Stimulated activated CD4-positive, alpha-beta T cell treated with anti-CD3 and anti-CD28 coated beads, Interleukin-1b, Interleukin-23, amount 100 ng/mL, for 24 hours (primary cell): ENCODE results near the gene SMIM8.

Experiments
- DNase-seq, 4 experiments: peaks; one replicate each; pipeline ENCODE4 v3.0.0-alpha.2; 2020; ENCODE audit warnings: low read depth in 4 of 4, low spot score in 1 of 4

Gene SMIM8

DNA sequence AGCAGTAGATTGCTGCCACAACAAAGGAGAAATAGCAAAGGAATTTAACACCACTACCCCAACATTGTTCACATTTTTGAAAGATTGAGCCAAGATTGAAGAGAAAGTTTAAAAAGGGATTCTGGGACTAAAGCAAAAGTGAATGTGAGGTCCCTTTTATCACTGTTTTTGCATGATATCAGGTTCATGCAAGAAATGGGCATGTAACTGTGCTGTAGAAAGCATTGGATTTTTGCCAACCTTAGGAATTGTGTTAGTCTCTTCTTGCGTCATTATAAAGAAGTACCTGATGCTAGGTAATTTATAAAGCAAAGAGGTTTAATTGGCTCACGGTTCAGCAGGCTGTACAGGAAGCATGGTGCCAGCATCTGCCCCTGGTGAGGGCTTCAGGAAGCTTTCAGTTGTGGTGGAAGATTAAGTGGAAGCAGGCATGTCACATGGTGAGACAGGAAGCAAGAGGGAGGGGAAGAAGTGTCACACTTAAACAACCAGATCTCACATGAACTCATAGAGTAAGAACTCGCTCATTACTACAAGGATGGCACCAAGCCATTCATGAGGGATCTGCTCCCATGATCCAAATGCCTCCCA is 11.3 kb downstream of the SMIM8 start:
- no peak for DNase-seq

DNA sequence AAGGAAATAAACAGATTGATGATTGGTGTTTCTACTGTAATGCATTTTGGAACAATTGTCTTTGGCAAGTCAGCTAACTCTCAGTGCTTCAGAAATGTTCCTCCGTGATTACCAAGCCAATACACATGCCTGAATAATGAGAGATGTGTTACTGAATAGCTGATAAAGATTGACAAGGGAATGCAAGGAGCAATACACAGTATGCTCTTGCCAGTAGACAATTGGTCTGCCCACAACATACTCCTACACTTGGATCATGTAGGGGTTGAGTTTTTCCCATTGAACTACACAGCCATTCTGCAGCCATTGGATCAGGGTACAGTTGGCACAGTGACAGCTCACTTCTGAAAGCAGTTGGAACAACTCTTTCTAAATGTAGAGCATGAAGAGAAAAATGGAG is 12.3 kb downstream of the SMIM8 start:
- no peak for DNase-seq

DNA sequence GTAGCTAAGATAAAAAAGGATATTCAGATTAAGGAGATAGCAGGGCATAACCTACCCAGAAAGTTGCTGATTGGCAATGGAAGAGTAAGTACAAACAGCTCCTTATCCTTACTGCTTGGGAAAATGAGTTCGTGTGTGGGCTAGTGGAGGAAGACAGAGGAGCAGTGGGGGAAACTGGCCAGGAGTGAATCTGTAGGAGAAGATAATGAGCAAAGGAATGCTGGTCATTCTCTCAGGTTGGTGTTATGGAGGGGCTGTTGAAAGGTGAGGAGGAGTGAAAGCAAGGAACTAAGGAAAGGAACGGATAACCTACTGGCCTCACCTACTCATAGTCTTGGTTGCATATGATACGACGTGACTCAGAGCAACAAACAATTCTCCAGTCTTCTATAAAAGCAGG is 14.0 kb downstream of the SMIM8 start:
- no peak for DNase-seq

DNA sequence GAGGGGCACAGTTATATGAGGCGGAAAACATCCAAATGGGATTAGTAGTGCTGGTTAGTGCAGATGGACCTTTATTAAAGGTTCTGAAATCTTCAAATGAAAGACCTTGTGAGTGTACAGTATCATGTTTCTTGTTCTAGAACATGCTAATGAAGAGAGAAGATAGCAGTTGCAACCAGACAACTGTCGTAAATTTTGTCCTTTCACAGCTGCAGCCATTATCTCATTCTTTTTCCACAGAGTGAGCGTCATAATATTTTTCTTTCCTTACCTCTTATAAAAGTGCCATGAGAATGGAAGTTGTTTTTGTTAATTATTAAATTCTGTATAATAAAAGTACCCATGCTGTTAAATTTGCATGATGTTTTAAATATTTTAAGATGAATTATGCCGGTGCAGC is 17.8 kb downstream of the SMIM8 start:
- no peak for DNase-seq

GRCh38 chr6:87341158-87341557 is 18.8 kb downstream of the SMIM8 start:
- DNase-seq: no peak

DNA sequence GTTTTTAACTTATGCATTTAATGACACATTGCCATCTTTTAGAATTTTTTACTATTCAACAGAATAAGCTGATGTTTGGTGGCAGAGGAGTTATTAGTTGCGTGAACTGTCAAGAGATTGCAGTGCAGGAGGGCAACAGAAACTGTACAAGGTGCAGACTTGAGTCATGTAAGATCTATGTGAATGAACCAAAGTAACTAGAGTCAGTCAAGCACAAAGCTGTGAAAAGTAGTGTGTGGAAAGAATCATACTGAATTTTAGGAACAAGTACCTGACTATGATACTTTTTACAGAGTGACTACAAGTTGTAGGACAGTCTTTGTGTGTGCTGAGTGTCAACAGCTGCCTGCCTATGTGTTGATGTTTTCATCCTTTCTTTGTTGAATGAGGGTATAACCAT is 19.5 kb downstream of the SMIM8 start:
- no peak for DNase-seq

- no peak for DNase-seq
Observed at GRCh38 chr6:87342829-87343228, 20.4 kb downstream of the SMIM8 start.

GRCh38 chr6:87344731-87345130 is 22.3 kb downstream of the SMIM8 start, which contains the start of gene C6orf163:
C6orf163 (plus strand) TSS chr6:87344813; CDS start chr6:87345100, 287 bp downstream.
- DNase-seq: no peak

DNA sequence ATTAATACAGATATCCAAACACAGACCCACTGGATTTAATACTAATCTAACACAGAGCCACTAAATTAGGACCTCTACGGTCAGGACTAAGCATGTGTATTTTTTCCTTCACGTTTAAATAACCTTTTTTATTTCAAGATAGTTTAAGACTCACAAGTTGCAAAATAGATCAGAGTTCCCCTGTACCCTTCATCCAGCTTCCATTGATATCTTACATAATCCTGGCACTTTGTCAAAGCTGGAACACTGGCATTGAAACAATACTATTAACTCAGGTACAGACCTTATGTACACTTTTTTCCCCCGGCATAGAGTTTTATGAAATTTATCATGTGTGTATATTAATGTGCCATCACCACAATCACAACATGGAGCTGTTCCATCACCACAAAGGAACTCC is 24.3 kb downstream of the SMIM8 start:
- DNase-seq: no peak

GRCh38 chr6:87349896-87350295 is 27.5 kb downstream of the SMIM8 start:
- no peak for DNase-seq

DNA sequence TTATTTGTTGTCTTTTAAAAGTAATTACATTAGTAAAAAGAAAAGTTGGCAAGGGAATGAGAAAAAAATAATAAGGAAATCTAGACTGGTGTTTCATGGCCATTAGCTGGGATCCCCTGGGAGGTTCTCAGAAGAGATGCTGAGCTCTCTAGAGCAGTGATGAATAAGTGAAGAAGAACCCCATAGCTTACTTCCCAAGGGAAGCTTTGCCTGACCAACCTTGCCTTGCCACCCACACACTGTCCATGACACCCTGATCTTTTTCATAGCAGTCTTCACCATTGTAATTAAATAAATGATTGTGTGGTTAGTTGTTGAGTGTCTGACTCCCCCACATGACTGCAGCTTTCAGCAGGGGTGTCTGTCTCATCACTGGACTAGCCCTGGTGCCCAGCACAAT is 28.1 kb downstream of the SMIM8 start:
- no peak for DNase-seq

DNA sequence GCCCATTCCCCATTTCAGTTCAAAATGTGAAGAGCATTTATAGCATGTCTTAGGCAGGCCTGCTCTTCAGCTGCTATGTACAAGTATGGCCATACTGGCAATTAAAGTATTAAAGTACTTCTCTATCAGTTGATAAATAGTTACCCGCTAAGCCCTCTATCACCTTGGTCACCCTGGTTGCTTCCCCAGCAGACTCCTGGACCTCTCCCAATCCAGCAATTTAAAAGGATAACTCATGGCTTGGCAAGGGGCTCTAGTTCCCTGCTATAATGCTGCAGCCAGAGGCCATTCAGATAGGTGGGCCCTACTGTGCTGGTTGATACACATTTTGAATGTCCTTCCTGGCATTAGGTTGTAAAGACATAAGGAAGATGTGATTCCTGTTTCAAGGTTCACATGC is 29.2 kb downstream of the SMIM8 start:
- DNase-seq: no peak

GRCh38 chr6:87356181-87356580 is 33.8 kb downstream of the SMIM8 start:
- no peak for DNase-seq

- DNase-seq: no peak
Observed at GRCh38 chr6:87357479-87358196, 35.2 kb downstream of the SMIM8 start.

DNA sequence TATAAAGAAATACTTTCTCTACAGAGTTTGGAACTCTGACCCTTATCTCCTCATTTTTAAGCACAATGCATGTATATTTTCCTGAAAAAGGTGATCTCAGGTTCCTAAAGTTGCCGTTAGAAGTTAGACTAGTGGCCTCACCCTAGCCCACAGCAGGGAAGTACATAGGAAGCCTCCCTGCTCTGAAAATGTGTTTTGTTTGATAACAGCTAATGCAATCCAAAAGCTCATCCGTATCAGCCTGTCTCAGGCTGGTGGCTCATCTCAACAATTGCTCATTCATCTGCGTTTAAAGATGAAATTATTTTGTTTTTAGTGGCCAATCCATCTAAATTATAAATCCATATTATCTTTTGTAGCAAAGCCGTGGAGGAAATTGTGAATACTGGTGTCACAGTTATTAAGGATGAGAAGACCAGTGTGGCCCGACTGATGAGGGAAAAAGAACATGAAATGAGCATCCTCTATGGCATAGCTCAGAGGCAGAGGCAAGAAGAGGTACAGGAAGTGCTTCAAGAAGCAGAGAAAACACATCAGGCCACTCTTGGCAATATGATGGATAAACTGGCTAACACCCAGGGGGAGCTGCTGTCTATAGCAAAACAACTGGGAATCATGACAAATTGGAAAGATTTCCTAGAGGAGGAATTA is 42.3 kb downstream of the SMIM8 start:
- no peak for DNase-seq

DNA sequence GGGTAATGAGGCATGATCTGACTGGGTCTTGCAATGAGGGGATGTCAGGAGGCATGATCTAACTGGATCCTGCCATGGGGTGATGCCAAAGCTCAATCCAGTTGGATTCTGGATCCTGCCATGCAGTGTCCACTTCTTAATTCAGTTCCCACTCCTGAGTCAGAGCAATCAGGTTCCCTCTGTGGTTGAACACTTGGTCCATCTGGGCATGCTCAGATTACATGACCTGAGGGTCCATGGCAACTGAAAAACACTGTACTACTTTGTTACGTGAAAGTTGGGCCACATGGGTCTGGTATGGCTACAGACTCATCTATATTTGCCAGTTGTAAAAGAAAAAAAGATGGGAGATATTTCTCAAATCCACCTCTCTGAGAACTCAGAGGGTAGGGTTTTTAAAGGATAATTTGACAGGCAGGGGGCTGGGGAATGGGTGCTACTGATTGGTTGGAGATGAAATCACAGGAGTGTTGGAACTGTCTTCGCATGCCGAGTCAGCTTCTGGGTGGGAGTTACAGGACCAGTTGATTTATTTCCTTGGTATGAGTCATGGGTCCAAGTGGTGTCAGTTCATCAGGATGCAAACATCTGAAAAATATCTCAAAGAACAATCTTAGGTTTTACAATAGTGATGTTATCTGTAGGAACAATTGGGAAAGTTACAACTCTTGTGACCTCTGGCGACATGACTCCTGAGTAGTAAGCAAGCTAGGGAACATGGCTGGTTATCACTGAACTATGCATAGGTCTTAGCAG is 43.9 kb downstream of the SMIM8 start:
- no peak for DNase-seq

DNA sequence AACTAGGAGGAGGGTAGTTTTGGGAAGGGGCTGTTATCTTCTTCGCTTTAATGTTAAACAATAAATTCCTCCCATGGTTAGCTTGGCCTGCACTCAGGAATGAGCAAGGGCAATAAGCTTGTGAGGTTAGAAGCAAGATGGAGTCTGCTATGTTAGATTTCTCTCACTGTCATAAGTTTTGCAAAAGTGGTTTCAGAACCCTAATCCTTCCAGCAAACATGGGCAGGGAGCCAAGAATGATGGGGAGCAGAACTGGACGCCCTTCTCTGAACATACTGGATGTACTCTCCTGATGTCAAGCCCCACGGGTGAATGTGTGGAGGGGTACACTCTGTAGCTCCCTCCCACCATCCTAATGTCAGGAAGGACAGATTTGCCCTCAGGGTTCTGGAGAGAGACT is 44.5 kb downstream of the SMIM8 start:
- DNase-seq: no peak

DNA sequence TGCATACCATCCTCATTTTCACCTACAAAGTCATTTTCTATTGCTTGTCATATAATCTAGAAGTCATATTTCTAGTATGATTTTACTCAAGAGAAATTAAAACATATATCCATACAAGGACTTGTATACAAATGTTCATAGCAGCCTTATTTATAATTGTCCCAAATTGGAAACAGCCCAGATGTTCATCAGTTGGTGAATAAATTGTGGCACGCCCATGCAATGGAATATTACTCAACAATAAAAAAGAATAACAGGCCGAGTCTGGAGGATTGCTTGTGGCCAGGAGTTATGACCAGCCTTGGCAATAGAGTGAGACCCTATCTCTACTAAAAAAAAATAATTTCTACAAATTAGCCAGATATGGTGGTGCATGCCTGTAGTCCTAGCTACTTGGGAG is 51.0 kb downstream of the SMIM8 start:
- no peak for DNase-seq

- no peak for DNase-seq
Observed at GRCh38 chr6:87375315-87375714, 52.9 kb downstream of the SMIM8 start.

- DNase-seq: no peak
Observed at GRCh38 chr6:87376643-87377042, 54.3 kb downstream of the SMIM8 start.

GRCh38 chr6:87378947-87379346 is 56.6 kb downstream of the SMIM8 start:
- DNase-seq: no peak

GRCh38 chr6:87382861-87383260 is 60.5 kb downstream of the SMIM8 start:
- DNase-seq: no peak
